IPS-18c (cell line): ENCODE data around the gene IST1.
"Not testable (repeated sequence)": the region's sequence is repeated elsewhere in the genome, so short reads cannot be mapped to it uniquely, and the experiment has no call there.

Experiments used
- H3K4me3 ChIP-seq: 2 replicates; pipeline ENCODE4 v1.7.0; 2013; ENCODE audit warnings: low read depth, mild to moderate bottlenecking, low read length, moderate library complexity; ENCODE audit not compliant: insufficient read depth
- H3K9me3 ChIP-seq: one replicate; pipeline ENCODE4 v1.6.1; 2013; ENCODE audit warnings: mild to moderate bottlenecking, low read length, moderate library complexity; ENCODE audit not compliant: control insufficient read depth, insufficient read depth

The IST1 gene

GRCh38 chr16:71903608-71904007 is 8.3 kb downstream of the IST1 start:
- H3K9me3 ChIP-seq, result no peaks in the 10 kb centered on the region
- H3K4me3 ChIP-seq, result no peak overlapping the region

GRCh38 chr16:71904239-71904638 is 8.9 kb downstream of the IST1 start:
- H3K4me3 ChIP-seq, result no peak overlapping the region
- H3K9me3 ChIP-seq, result no peaks in the 10 kb centered on the region

GRCh38 chr16:71905765-71906164 is 10.4 kb downstream of the IST1 start:
- not testable (repeated sequence) for H3K4me3 ChIP-seq, H3K9me3 ChIP-seq

- Histone ChIP-seq H3K4me3 (no peak overlapping the region), H3K9me3 (no peaks in the 10 kb centered on the region)
Observed at GRCh38 chr16:71911121-71911520, 15.8 kb downstream of the IST1 start.

- H3K4me3 ChIP-seq, result no peak overlapping the region
- H3K9me3 ChIP-seq, result no peaks in the 10 kb centered on the region
Observed at GRCh38 chr16:71912534-71913275, 17.4 kb downstream of the IST1 start.

- Histone ChIP-seq H3K4me3 (no peak overlapping the region), H3K9me3 (no peaks in the 10 kb centered on the region)
Observed at GRCh38 chr16:71914802-71915201, 19.5 kb downstream of the IST1 start.

- H3K9me3 ChIP-seq, result no peaks in the 10 kb centered on the region
- H3K4me3 ChIP-seq, result no peak overlapping the region
Observed at GRCh38 chr16:71915350-71915749, 20.0 kb downstream of the IST1 start.

- Histone ChIP-seq H3K4me3 (no peak overlapping the region), H3K9me3 (no peaks in the 10 kb centered on the region)
Observed at GRCh38 chr16:71916397-71916920, 21.1 kb downstream of the IST1 start.

- H3K4me3 ChIP-seq, result no peak overlapping the region
- H3K9me3 ChIP-seq, result no peaks in the 10 kb centered on the region
Observed at GRCh38 chr16:71917900-71918299, 22.6 kb downstream of the IST1 start.

GRCh38 chr16:71919035-71919434 is 23.7 kb downstream of the IST1 start:
- H3K9me3 ChIP-seq, result no peaks in the 10 kb centered on the region
- H3K4me3 ChIP-seq, result no peak overlapping the region

GRCh38 chr16:71920658-71921057 is 25.3 kb downstream of the IST1 start:
- no peak overlapping the region for H3K4me3 ChIP-seq
- H3K9me3 ChIP-seq, result no peaks in the 10 kb centered on the region

GRCh38 chr16:71923941-71924690 is 28.8 kb downstream of the IST1 start:
- H3K9me3 ChIP-seq, result no peaks in the 10 kb centered on the region
- no peak overlapping the region for H3K4me3 ChIP-seq

- Histone ChIP-seq H3K4me3 (no peak overlapping the region), H3K9me3 (no peaks in the 10 kb centered on the region)
Observed at GRCh38 chr16:71924710-71925109, 29.4 kb downstream of the IST1 start.

GRCh38 chr16:71927383-71927782 is 32.1 kb downstream of the IST1 start:
- no peak overlapping the region for H3K4me3 ChIP-seq
- H3K9me3 ChIP-seq, result no peaks in the 10 kb centered on the region

GRCh38 chr16:71927787-71928186 is 32.5 kb downstream of the IST1 start:
- no peak overlapping the region for H3K4me3 ChIP-seq

GRCh38 chr16:71929048-71929447 is 33.7 kb downstream of the IST1 start:
- H3K9me3 ChIP-seq, result no peaks in the 10 kb centered on the region
- no peak overlapping the region for H3K4me3 ChIP-seq

More at GRCh38 chr16:71927787-71928186, 32.5 kb downstream of the IST1 start:
- no peaks in the 10 kb centered on the region for H3K9me3 ChIP-seq

- Histone ChIP-seq H3K9me3 (no peaks in the 10 kb centered on the region), H3K4me3 (no peak overlapping the region)
Observed at GRCh38 chr16:71930013-71930563, 34.8 kb downstream of the IST1 start.

- no peaks in the 10 kb centered on the region for H3K9me3 ChIP-seq
- no peak overlapping the region for H3K4me3 ChIP-seq
Observed at GRCh38 chr16:71931001-71931400, 35.7 kb downstream of the IST1 start.
